ENCODE measurements around the gene ADGRB2. TPM values are rescaled to one million over a fixed set of nuclear protein-coding genes. Genes with fewer than 3 reads are reported as not detected.

Gene ADGRB2
- total RNA-seq, 1 experiment from 2014 or later: 15.6 TPM

GRCh38 chr1:31694069-31694963, 69.8 kb downstream of the ADGRB2 start:
- H3F3A ChIP-seq (ENCODE audit: insufficient read depth, low read depth): peaks cover 19% of the 10 kb centered on the region; the same call in 1 of the 2 replicates
- no peaks in the 10 kb centered on the region for H3K36me3 ChIP-seq (ENCODE audit: low read depth)
- TF ChIP-seq EZH2 (IDR thresholded peaks at IDR 0.05; ENCODE audit: low read depth) (no peak), CTCF (conservative IDR thresholded peaks at IDR 0.05) (no peak)
- H3K27me3 ChIP-seq (ENCODE audit: insufficient read depth, low read depth): no peaks in the 10 kb centered on the region
- H3K27ac ChIP-seq: no peak overlapping the region
- CTCF ChIA-PET: interaction anchor here (0.6 kb wide), 1 partner anchor 95 kb away, joined by 3 read pairs; no protein-coding TSS in a partner anchor
- no peaks in the 10 kb centered on the region for H3K9me2 ChIP-seq (ENCODE audit: insufficient read depth)
- DNase-seq: no peak
- no peak overlapping the region for H3K4me3 ChIP-seq
- no TSS peak for BruUV-seq (replicated peaks)
- no peaks in the 10 kb centered on the region for H3K9me3 ChIP-seq (ENCODE audit: insufficient read depth, low read depth)
- no peak overlapping the region for H2AFZ ChIP-seq
- H3K4me2 ChIP-seq: no peak overlapping the region
- intact Hi-C loops (cut with micrococcal nuclease; ENCODE audit: unreplicated experiment): no loop called here
- H4K20me1 ChIP-seq (ENCODE audit: insufficient read depth): no peaks in the 10 kb centered on the region
- peaks cover 29% of the 10 kb centered on the region for H3K4me1 ChIP-seq (replicated peaks; ENCODE audit: insufficient read depth)
- POLR2A ChIA-PET (ENCODE audit: unreplicated experiment): no interaction called here
- H3K79me2 ChIP-seq (ENCODE audit: low read depth): no peaks in the 10 kb centered on the region

GRCh38 chr1:31693231-31693630, 70.9 kb downstream of the ADGRB2 start:
- H3K4me2 ChIP-seq: no peak overlapping the region
- H3F3A ChIP-seq (ENCODE audit: insufficient read depth, low read depth): peaks cover 25% of the 10 kb centered on the region; the same call in 1 of the 2 replicates
- H3K27ac ChIP-seq: no peak overlapping the region
- H3K36me3 ChIP-seq (ENCODE audit: low read depth): no peaks in the 10 kb centered on the region
- no peak for TF ChIP-seq EZH2 (IDR thresholded peaks at IDR 0.05; ENCODE audit: low read depth)
- no peak for TF ChIP-seq CTCF (conservative IDR thresholded peaks at IDR 0.05)
- H4K20me1 ChIP-seq (ENCODE audit: insufficient read depth): no peaks in the 10 kb centered on the region
- H3K27me3 ChIP-seq (ENCODE audit: insufficient read depth, low read depth): no peaks in the 10 kb centered on the region
- ChIA-PET POLR2A (ENCODE audit: unreplicated experiment) (no interaction called here), CTCF (interaction anchor here (0.6 kb wide), 1 partner anchor 96 kb away, joined by 3 read pairs; no protein-coding TSS in a partner anchor)
- H3K4me3 ChIP-seq: no peak overlapping the region
- intact Hi-C loops (cut with micrococcal nuclease; ENCODE audit: unreplicated experiment): no loop called here
- DNase-seq: no peak
- H3K9me2 ChIP-seq (ENCODE audit: insufficient read depth): no peaks in the 10 kb centered on the region
- no peaks in the 10 kb centered on the region for H3K79me2 ChIP-seq (ENCODE audit: low read depth)
- no TSS peak for BruUV-seq (replicated peaks)
- H3K9me3 ChIP-seq (ENCODE audit: insufficient read depth, low read depth): no peaks in the 10 kb centered on the region
- peaks cover 39% of the 10 kb centered on the region for H3K4me1 ChIP-seq (replicated peaks; ENCODE audit: insufficient read depth)
- H2AFZ ChIP-seq: no peak overlapping the region

- BruUV-seq (replicated peaks): no TSS peak
- no peak for DNase-seq
- no peaks in the 10 kb centered on the region for H3K79me2 ChIP-seq (ENCODE audit: low read depth)
- intact Hi-C loops (cut with micrococcal nuclease; ENCODE audit: unreplicated experiment): no loop called here
- H3K4me1 ChIP-seq (replicated peaks; ENCODE audit: insufficient read depth): peaks cover 42% of the 10 kb centered on the region
- no peaks in the 10 kb centered on the region for H3K9me3 ChIP-seq (ENCODE audit: insufficient read depth, low read depth)
- no peaks in the 10 kb centered on the region for H3K36me3 ChIP-seq (ENCODE audit: low read depth)
- no peaks in the 10 kb centered on the region for H3K27me3 ChIP-seq (ENCODE audit: insufficient read depth, low read depth)
- no peak overlapping the region for H3K4me2 ChIP-seq
- H3K9me2 ChIP-seq (ENCODE audit: insufficient read depth): no peaks in the 10 kb centered on the region
- TF ChIP-seq CTCF (conservative IDR thresholded peaks at IDR 0.05) (no peak; the same call in 1 of the 2 replicates), EZH2 (IDR thresholded peaks at IDR 0.05; ENCODE audit: low read depth) (no peak)
- no peak overlapping the region for H3K4me3 ChIP-seq
- CTCF ChIA-PET: interaction anchor here (0.6 kb wide), 1 partner anchor 24 kb away, joined by 3 read pairs; no protein-coding TSS in a partner anchor
- no peak overlapping the region for H3K27ac ChIP-seq
- peaks cover 30% of the 10 kb centered on the region; the same call in 1 of the 2 replicates for H3F3A ChIP-seq (ENCODE audit: insufficient read depth, low read depth)
- no peaks in the 10 kb centered on the region for H4K20me1 ChIP-seq (ENCODE audit: insufficient read depth)
- POLR2A ChIA-PET (ENCODE audit: unreplicated experiment): no interaction called here
- no peak overlapping the region for H2AFZ ChIP-seq
Measured at GRCh38 chr1:31691951-31692350, 72.2 kb downstream of the ADGRB2 start.
